ENCODE results near the gene ASTL. TPM values are rescaled to one million over a fixed set of nuclear protein-coding genes. Genes with fewer than 3 reads are reported as not detected.
"Not testable (repeated sequence)": the region's sequence is repeated elsewhere in the genome, so short reads cannot be mapped to it uniquely, and the experiment has no call there.

ASTL gene
- total and polyA plus RNA-seq, 2 experiments from 2014 or later, result not detected

DNA sequence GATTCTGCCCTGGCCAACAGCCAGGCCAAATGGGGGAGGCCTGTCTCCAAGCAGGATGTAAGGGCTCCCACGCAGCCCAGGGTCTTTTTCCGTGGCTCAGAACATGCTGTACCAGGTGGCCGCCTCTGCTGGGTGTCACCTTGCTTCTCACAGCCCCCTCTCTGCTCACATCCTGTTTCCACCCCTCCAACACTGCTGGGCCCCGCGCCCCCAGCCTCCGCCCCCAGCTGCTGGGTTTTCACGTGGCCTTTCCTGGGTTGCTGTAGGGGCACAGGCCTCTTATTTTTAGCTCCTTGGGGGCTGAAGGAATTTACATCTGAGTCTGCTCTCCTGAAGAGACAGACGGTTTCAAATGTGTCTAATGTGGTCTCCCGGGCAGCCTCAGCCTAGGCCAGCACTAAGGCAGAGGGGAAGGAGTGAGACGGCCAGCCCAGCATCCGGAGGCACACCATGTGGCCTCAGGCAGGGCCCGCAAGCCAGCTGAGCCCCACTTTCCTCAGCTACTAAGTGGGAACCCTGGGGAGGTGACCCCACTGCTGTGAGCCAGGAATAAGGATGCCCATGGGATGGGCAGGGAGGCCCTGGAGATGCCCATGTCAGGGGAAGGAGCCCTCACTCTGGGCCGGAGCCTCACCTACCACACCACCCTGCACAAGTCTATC is 25.6 kb upstream of the ASTL start:
- Histone ChIP-seq H3K9me3 (ENCODE audit: low read depth) (no peaks in the 10 kb centered on the region), H3K27ac (no peak overlapping the region), H3K36me3 (replicated peaks; ENCODE audit: insufficient read depth, low read depth) (no peaks in the 10 kb centered on the region), H2AFZ (no peak overlapping the region), H3K4me1 (ENCODE audit: insufficient read depth) (no peaks in the 10 kb centered on the region), H3K4me3 (no peak overlapping the region), H3K27me3 (no peaks in the 10 kb centered on the region), H3K9me2 (replicated peaks; ENCODE audit: insufficient read depth) (no peaks in the 10 kb centered on the region), H3K79me2 (no peaks in the 10 kb centered on the region), H4K20me1 (ENCODE audit: insufficient read depth, poor library complexity, severe bottlenecking) (no peaks in the 10 kb centered on the region), H3K4me2 (no peak overlapping the region)
- no peak for DNase-seq (ENCODE audit: low spot score)
- TF ChIP-seq EZH2 (IDR thresholded peaks at IDR 0.05; ENCODE audit: borderline replicate concordance) (no peak), EZH2phosphoT487 (IDR thresholded peaks at IDR 0.05; ENCODE audit: low read depth, severe bottlenecking, unreplicated experiment) (no peak)
- TF ChIP-seq, protein P1, sequence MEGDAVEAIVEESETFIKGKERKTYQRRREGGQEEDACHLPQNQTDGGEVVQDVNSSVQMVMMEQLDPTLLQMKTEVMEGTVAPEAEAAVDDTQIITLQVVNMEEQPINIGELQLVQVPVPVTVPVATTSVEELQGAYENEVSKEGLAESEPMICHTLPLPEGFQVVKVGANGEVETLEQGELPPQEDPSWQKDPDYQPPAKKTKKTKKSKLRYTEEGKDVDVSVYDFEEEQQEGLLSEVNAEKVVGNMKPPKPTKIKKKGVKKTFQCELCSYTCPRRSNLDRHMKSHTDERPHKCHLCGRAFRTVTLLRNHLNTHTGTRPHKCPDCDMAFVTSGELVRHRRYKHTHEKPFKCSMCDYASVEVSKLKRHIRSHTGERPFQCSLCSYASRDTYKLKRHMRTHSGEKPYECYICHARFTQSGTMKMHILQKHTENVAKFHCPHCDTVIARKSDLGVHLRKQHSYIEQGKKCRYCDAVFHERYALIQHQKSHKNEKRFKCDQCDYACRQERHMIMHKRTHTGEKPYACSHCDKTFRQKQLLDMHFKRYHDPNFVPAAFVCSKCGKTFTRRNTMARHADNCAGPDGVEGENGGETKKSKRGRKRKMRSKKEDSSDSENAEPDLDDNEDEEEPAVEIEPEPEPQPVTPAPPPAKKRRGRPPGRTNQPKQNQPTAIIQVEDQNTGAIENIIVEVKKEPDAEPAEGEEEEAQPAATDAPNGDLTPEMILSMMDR (IDR thresholded peaks at IDR 0.05; ENCODE audit: poor library complexity), result no peak
- 75% methylated on average over 13 of the region's 13 CpGs for WGBS (ENCODE audit: low lambda C conversion rate, missing lambda C conversion rate)

DNA sequence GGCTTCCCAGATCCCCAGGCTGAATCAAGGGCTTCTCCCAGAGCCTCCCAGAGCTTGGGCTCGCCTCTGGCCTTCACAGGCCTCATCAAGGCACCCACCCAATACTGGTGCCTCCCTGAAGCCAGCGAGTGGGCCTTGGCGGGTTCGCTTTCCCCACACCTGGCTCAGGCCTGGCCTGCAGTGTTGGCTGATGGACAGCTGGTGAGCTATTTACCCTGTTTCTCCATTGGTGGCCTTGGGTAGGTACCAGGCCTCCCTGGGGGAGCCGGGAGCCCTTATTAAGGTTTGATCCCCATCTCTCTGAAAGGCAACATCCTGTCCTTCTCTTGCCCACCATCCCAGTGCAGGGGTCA is 25.1 kb upstream of the ASTL start:
- Histone ChIP-seq H3K27me3 (no peaks in the 10 kb centered on the region), H3K4me2 (no peak overlapping the region), H2AFZ (no peak overlapping the region), H3K9me3 (ENCODE audit: low read depth) (no peaks in the 10 kb centered on the region), H3K4me3 (no peak overlapping the region), H3K9me2 (replicated peaks; ENCODE audit: insufficient read depth) (no peaks in the 10 kb centered on the region), H3K27ac (no peak overlapping the region), H3K4me1 (ENCODE audit: insufficient read depth) (no peaks in the 10 kb centered on the region), H3K79me2 (no peaks in the 10 kb centered on the region), H3K36me3 (replicated peaks; ENCODE audit: insufficient read depth, low read depth) (no peaks in the 10 kb centered on the region), H4K20me1 (ENCODE audit: insufficient read depth, poor library complexity, severe bottlenecking) (no peaks in the 10 kb centered on the region)
- no peak for DNase-seq (ENCODE audit: low spot score)
- TF ChIP-seq EZH2phosphoT487 (IDR thresholded peaks at IDR 0.05; ENCODE audit: low read depth, severe bottlenecking, unreplicated experiment), result no peak
- TF ChIP-seq EZH2 (IDR thresholded peaks at IDR 0.05; ENCODE audit: borderline replicate concordance), result no peak
- TF ChIP-seq, protein P1 (IDR thresholded peaks at IDR 0.05; ENCODE audit: poor library complexity), result no peak
- WGBS (ENCODE audit: low lambda C conversion rate, missing lambda C conversion rate), result 93% methylated on average over 5 of the region's 5 CpGs

DNA sequence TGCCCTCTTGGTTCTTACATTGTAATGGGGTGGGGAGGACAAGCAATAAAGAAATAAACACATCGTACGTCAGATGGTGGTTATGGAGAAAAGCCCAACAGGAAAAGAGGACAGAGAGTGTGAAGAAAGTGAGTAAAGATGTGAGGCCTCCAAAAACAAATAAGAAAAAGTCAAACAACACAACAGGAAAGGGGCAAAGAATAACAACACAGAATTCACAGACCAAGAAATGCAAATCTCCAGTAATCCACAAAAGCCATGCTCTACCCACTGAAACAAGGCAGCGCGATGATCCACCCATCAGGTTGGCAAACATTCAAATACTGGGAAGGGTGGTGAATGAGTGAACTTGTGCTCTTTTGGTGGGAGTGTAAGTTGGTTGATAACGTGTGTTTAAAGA is 23.6 kb upstream of the ASTL start:
- no peaks in the 10 kb centered on the region for H4K20me1 ChIP-seq (ENCODE audit: insufficient read depth, poor library complexity, severe bottlenecking)
- TF ChIP-seq EZH2 (IDR thresholded peaks at IDR 0.05; ENCODE audit: borderline replicate concordance), result no peak
- TF ChIP-seq, protein P1 (IDR thresholded peaks at IDR 0.05; ENCODE audit: poor library complexity), result no peak
- no peak for TF ChIP-seq EZH2phosphoT487 (IDR thresholded peaks at IDR 0.05; ENCODE audit: low read depth, severe bottlenecking, unreplicated experiment)
- no peaks in the 10 kb centered on the region for H3K9me2 ChIP-seq (replicated peaks; ENCODE audit: insufficient read depth)
- H3K27me3 ChIP-seq, result no peaks in the 10 kb centered on the region
- H3K36me3 ChIP-seq (replicated peaks; ENCODE audit: insufficient read depth, low read depth), result no peaks in the 10 kb centered on the region
- no peaks in the 10 kb centered on the region for H3K4me1 ChIP-seq (ENCODE audit: insufficient read depth)
- H2AFZ ChIP-seq, result no peak overlapping the region
- 65% methylated on average over 5 of the region's 5 CpGs for WGBS (ENCODE audit: low lambda C conversion rate, missing lambda C conversion rate)
- no peak overlapping the region for H3K4me3 ChIP-seq
- no peaks in the 10 kb centered on the region for H3K79me2 ChIP-seq
- no peak for DNase-seq (ENCODE audit: low spot score)
- H3K9me3 ChIP-seq (ENCODE audit: low read depth), result no peaks in the 10 kb centered on the region
- H3K4me2 ChIP-seq, result no peak overlapping the region
- H3K27ac ChIP-seq, result no peak overlapping the region

DNA sequence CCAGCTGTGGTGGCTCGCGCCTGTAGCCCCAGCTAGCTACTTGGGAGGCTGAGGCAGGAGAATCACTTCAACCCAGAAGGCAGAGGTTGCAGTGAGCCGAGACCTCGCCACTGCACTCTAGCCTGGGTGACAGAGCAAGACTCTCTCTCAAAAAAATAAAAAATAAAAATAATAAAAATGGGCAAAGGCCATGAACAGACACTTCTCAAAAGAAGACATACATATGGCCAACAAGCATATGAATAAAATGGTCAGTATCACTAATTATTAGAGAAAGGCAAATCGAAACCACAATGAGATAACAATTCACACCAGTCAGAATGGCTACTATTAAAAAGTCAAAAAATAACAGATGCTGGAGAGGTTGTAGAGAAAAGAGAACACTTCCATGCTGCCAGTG is 22.1 kb upstream of the ASTL start:
- not testable (repeated sequence) for H2AFZ ChIP-seq; H3K27me3 ChIP-seq; H3K4me1 ChIP-seq (ENCODE audit: insufficient read depth); H3K36me3 ChIP-seq (replicated peaks; ENCODE audit: insufficient read depth, low read depth); H3K9me2 ChIP-seq (replicated peaks; ENCODE audit: insufficient read depth); H3K79me2 ChIP-seq; H3K27ac ChIP-seq; H3K9me3 ChIP-seq (ENCODE audit: low read depth); H4K20me1 ChIP-seq (ENCODE audit: insufficient read depth, poor library complexity, severe bottlenecking); H3K4me2 ChIP-seq; H3K4me3 ChIP-seq; DNase-seq (ENCODE audit: low spot score)
- WGBS (ENCODE audit: low lambda C conversion rate, missing lambda C conversion rate), result 94% methylated on average over 5 of the region's 5 CpGs
